K562 (cell line): Measurements from ENCODE around the gene ZC3H8. TPM values are rescaled to one million over a fixed set of nuclear protein-coding genes. Genes with fewer than 3 reads are reported as not detected.

ENCODE experiments used
- ATAC-seq: fragments of 200-7000 bp; cut with Tn5 transposase; 3 replicates; pipeline ENCODE4 v1.9.1; 2020; ENCODE audit warnings: moderate library complexity
- BruUV-seq: library from RNA; stranded (reverse); fragments of 400-500 nt; replicated peaks from 2 replicates; lab custom pipeline; 2021; lab: Mats Ljungman, UMichigan
- CTCF ChIA-PET: fragments of 300-600 bp; formaldehyde crosslinking; extraction: SDS; loops from one replicate; lab custom pipeline; 2021; ENCODE audit warnings: low intra/inter-chr PET ratio; lab: Yijun Ruan, JAX
- POLR2A ChIA-PET: fragments of 300-600, 350-650 bp; sonication (Branson Sonifier 250); formaldehyde crosslinking; extraction: SDS; loops from one replicate; lab custom pipeline; 2021; ENCODE audit warnings: antibody characterized with exemption, inconsistent platforms; lab: Yijun Ruan, JAX
- DNase-seq, 4 experiments: peaks; one replicate each; pipeline versions ENCODE4 v3.0.0 to v3.0.0-alpha.2; 2011 to 2018; ENCODE audit warnings: low spot score in 3 of 4, mixed read lengths in 3 of 4; ENCODE audit errors: extremely low read depth in 1 of 4
- FAIRE-seq: peaks from 2 replicates; lab custom pipeline; 2011; peaks lifted over from hg19 to GRCh38; lab: Jason Lieb, UNC
- H2AFZ ChIP-seq: 2 replicates; pipeline ENCODE4 v1.6.0; 2011; ENCODE audit warnings: low read depth, low read length, control low read depth, inconsistent platforms
- H3K27ac ChIP-seq: fragments of 200-600 bp; 3 replicates; pipeline ENCODE4 v1.8.0; 2011; ENCODE audit warnings: low read depth, mild to moderate bottlenecking, control low read depth, inconsistent platforms, low read length, moderate library complexity, mixed read lengths; ENCODE audit errors: extremely low read depth
- H3K27me3 ChIP-seq, 2 experiments: fragments of 300-600 bp in 1 of 2; 2 replicates in 1 of 2; 3 replicates in 1 of 2; pipeline versions ENCODE4 v1.6.0 to v1.8.0; 2011; ENCODE audit warnings: inconsistent platforms in 2 of 2, low read length in 2 of 2, mild to moderate bottlenecking in 1 of 2, mixed read lengths in 1 of 2, moderate library complexity in 1 of 2; ENCODE audit not compliant: control insufficient read depth in 2 of 2, insufficient read depth in 2 of 2
- H3K36me3 ChIP-seq: fragments of 300-600 bp; 3 replicates; pipeline ENCODE4 v1.8.0; 2011; ENCODE audit warnings: mild to moderate bottlenecking, low read length, inconsistent platforms; ENCODE audit not compliant: control insufficient read depth, insufficient read depth
- H3K4me1 ChIP-seq, 2 experiments: fragments of 200-600 bp in 1 of 2; replicated peaks in 1 of 2; 2 replicates in 1 of 2; 3 replicates in 1 of 2; pipeline versions ENCODE4 v1.5.1 to v1.8.0; 2011; ENCODE audit warnings: inconsistent platforms in 2 of 2, low read length in 2 of 2, mild to moderate bottlenecking in 1 of 2, mixed read lengths in 1 of 2, moderate library complexity in 1 of 2; ENCODE audit not compliant: control insufficient read depth in 2 of 2, insufficient read depth in 2 of 2
- H3K4me2 ChIP-seq: 2 replicates; pipeline ENCODE4 v1.6.1; 2011; ENCODE audit warnings: low read length, control low read depth, inconsistent platforms, mixed read lengths; ENCODE audit not compliant: insufficient read depth
- H3K4me3 ChIP-seq: fragments of 200-600 bp; sonication (generic), shearing (Covaris generic); 2 replicates; pipeline ENCODE4 v1.5.1; 2016; ENCODE audit warnings: control low read depth, inconsistent platforms
- H3K79me2 ChIP-seq: fragments of 200-600 bp; 3 replicates; pipeline ENCODE4 v1.8.0; 2011; ENCODE audit warnings: low read length, inconsistent platforms; ENCODE audit not compliant: control insufficient read depth, insufficient read depth
- H3K9ac ChIP-seq, 2 experiments: 2 replicates each; pipeline versions ENCODE4 v1.6.0 to v1.6.1; 2011; ENCODE audit warnings: low read depth in 2 of 2, low read length in 2 of 2, control low read depth in 1 of 2, inconsistent platforms in 1 of 2, mild to moderate bottlenecking in 1 of 2, mixed read lengths in 1 of 2; ENCODE audit not compliant: insufficient read depth in 1 of 2
- H3K9me1 ChIP-seq: one replicate; pipeline ENCODE4 v1.6.0; 2011; ENCODE audit warnings: inconsistent platforms, mild to moderate bottlenecking, low read length, moderate library complexity; ENCODE audit not compliant: control insufficient read depth, insufficient read depth
- H3K9me3 ChIP-seq: replicated peaks from 2 replicates; pipeline ENCODE4 v1.5.1; 2011; ENCODE audit warnings: low read depth, low read length, inconsistent platforms; ENCODE audit not compliant: control insufficient read depth, insufficient read depth
- H4K20me1 ChIP-seq: replicated peaks from 2 replicates; pipeline ENCODE4 v1.6.1; 2011; ENCODE audit warnings: low read length, inconsistent platforms, mixed read lengths; ENCODE audit not compliant: control insufficient read depth, insufficient read depth
- CEBPB ChIP-seq: fragments of 450-650 bp; IDR thresholded peaks from 2 replicates; pipeline ENCODE4 v1.6.1; 2016; ENCODE audit warnings: missing genetic modification characterization, missing compliant biosample characterization
- CEBPG ChIP-seq, 3 experiments: fragments of 200-800 bp in 1 of 3; sonication (Bioruptor generic) in 1 of 3; sonication (generic) in 1 of 3; formaldehyde crosslinking in 1 of 3; IDR thresholded peaks in 2 of 3; conservative IDR thresholded peaks in 1 of 3; 2 replicates each; pipeline versions ENCODE4 v1.6.1 to v1.8.0; 2016 to 2022; ENCODE audit warnings: missing compliant biosample characterization in 2 of 3, missing genetic modification characterization in 2 of 3, mild to moderate bottlenecking in 1 of 3, missing genetic modification reagents in 1 of 3
- ETS2 ChIP-seq: IDR thresholded peaks from 2 replicates; pipeline ENCODE4 v1.6.1; 2016; ENCODE audit warnings: borderline replicate concordance, missing genetic modification characterization, mild to moderate bottlenecking, moderate library complexity, missing compliant biosample characterization; ENCODE audit not compliant: poor library complexity, severe bottlenecking
- ETV5 ChIP-seq: sonication (generic); formaldehyde crosslinking; IDR thresholded peaks from 2 replicates; pipeline ENCODE4 v1.4.0; 2020; ENCODE audit warnings: low read depth, mild to moderate bottlenecking, missing genetic modification reagents
- PRMT5 ChIP-seq: sonication (generic); formaldehyde crosslinking; IDR thresholded peaks from 2 replicates; pipeline ENCODE4 v1.5.0; 2020; ENCODE audit warnings: missing genetic modification reagents
- STAT6 ChIP-seq: sonication (generic); formaldehyde crosslinking; IDR thresholded peaks from 2 replicates; pipeline ENCODE4 v1.8.1; 2023; ENCODE audit warnings: mild to moderate bottlenecking, missing genetic modification reagents
- ZFP91 ChIP-seq: sonication (generic); formaldehyde crosslinking; IDR thresholded peaks from 2 replicates; pipeline ENCODE4 v1.8.0; 2022; ENCODE audit warnings: mild to moderate bottlenecking, missing genetic modification reagents
- WGBS: fragments of 100-300 bp; shearing (Covaris generic); methylation state at CpG from one replicate; pipeline ENCODE4 v1.1.6; 2016; ENCODE audit warnings: low coverage, mixed read lengths; ENCODE audit not compliant: insufficient coverage; ENCODE audit errors: missing lambda C conversion rate; 5-methylcytosine and 5-hydroxymethylcytosine counted together
- in situ Hi-C: fragments of 300-500 bp; cut with MboI; formaldehyde crosslinking; loops from 4 replicates; pipeline ENCODE4 v1.15.0; 2018; ENCODE audit warnings: inconsistent platforms, mixed read lengths
- intact Hi-C: fragments of 100-400 bp; cut with micrococcal nuclease; formaldehyde crosslinking; loops from 2 replicates; pipeline ENCODE4 v1.14.2; 2022
- polyA plus RNA-seq, 8 experiments: library from polyadenylated mRNA; depleted of rRNA in 4 of 8; stranded (reverse) in 5 of 8; unstranded in 3 of 8; fragments of >200 nt; fragmentation: Nextera tagmentation in 2 of 8; fragmentation: Illumina TruSeq in 1 of 8; extraction: Ambion mirVana in 2 of 8; extraction: Trizol in 1 of 8; gene quantifications; 2 replicates each; pipeline versions ENCODE4 v1.2.1 to v1.2.3, GENCODE V29; 2011 to 2014; ENCODE audit warnings: inconsistent platforms in 1 of 8, missing spikeins in 1 of 8
- total RNA-seq, 7 experiments: library from RNA; depleted of rRNA in 6 of 7; stranded (reverse); fragments of >200 nt in 6 of 7; fragmentation: Illumina TruSeq in 2 of 7; extraction: Trizol in 2 of 7; gene quantifications; 2 replicates each; pipeline versions ENCODE4 v1.2.1 to v1.2.3, GENCODE V29; 2011 to 2021; ENCODE audit warnings: low replicate concordance in 1 of 7

ZC3H8 gene
- total and polyA plus RNA-seq, 9 of the 15 experiments (the other 6 are each of a cell fraction or from before 2014, with no cell fraction given), result 11.6 to 41.5 (median 27.5) TPM

GRCh38 chr2:112243233-112243632 lies 11.6 kb downstream of the ZC3H8 start:
- H3K79me2 ChIP-seq, result peaks cover 4% of the 10 kb centered on the region; the same call in 1 of the 3 replicates
- in situ Hi-C loops (loop anchor here (25.0 kb wide), 1 partner anchor 356 kb away; the partner anchor contains the start of genes ANAPC1 and MERTK), intact Hi-C loops (no loop called here)
- no peak overlapping the region for H3K9ac ChIP-seq
- H3K4me3 ChIP-seq, result no peak overlapping the region
- H3K27me3 ChIP-seq, result no peaks in the 10 kb centered on the region
- peaks cover 3 to 9% of the 10 kb centered on the region in 2 experiments; a peak in 3 of 5 replicates for H3K4me1 ChIP-seq
- 95% methylated on average over 4 of the region's 4 CpGs for WGBS
- ChIA-PET POLR2A (interaction anchor here (0.6 to 4.4 kb wide), 4 partner anchors 8 to 345 kb away, joined by 3 to 18 read pairs (median 3); partner anchors contain the start of gene ZC3H8), CTCF (no interaction called here)
- peaks cover 52% of the 10 kb centered on the region for H3K36me3 ChIP-seq
- H3K9me3 ChIP-seq, result no peaks in the 10 kb centered on the region
- no peak overlapping the region for H2AFZ ChIP-seq
- ATAC-seq (no peak), FAIRE-seq (no peak), DNase-seq (no peak)
- no peak for TF ChIP-seq ETS2 (tag)
- no peak for TF ChIP-seq CEBPG (CRISPR knock-in tag; IDR thresholded peaks at IDR 0.05)
- TF ChIP-seq CEBPG (tag; conservative IDR thresholded peaks at IDR 0.05 in 1 of 2, IDR thresholded peaks at IDR 0.05 in 1 of 2), result peak in 1 of 2 experiments; percentile 80; a peak in 2 of 4 replicates
- TF ChIP-seq CEBPB, result peak; percentile 54; the same call in 1 of the 2 replicates
- no peaks in the 10 kb centered on the region for H3K9me1 ChIP-seq
- no peaks in the 10 kb centered on the region for H4K20me1 ChIP-seq
- H3K27ac ChIP-seq, result no peak overlapping the region
- no TSS peak for BruUV-seq
- H3K4me2 ChIP-seq, result no peak overlapping the region

- FAIRE-seq, result no peak
- Histone ChIP-seq H2AFZ (no peak overlapping the region), H3K4me3 (no peak overlapping the region), H3K9me1 (no peaks in the 10 kb centered on the region), H3K4me2 (no peak overlapping the region), H3K79me2 (peaks cover 7% of the 10 kb centered on the region; the same call in 1 of the 3 replicates), H4K20me1 (no peaks in the 10 kb centered on the region), H3K36me3 (peaks cover 49% of the 10 kb centered on the region), H3K27ac (no peak overlapping the region), H3K9ac (no peak overlapping the region), H3K27me3 (no peaks in the 10 kb centered on the region), H3K9me3 (no peaks in the 10 kb centered on the region), H3K4me1 (peaks cover 3 to 13% of the 10 kb centered on the region in 2 experiments; a peak in 3 of 5 replicates)
- intact Hi-C loops (no loop called here), in situ Hi-C loops (loop anchor here (25.0 kb wide), 1 partner anchor 355 kb away; the partner anchor contains the start of genes ANAPC1 and MERTK)
- ATAC-seq, result no peak
- BruUV-seq, result no TSS peak
- WGBS, result 89% methylated on average over 3 of the region's 3 CpGs
- POLR2A ChIA-PET, result interaction anchor here (1.0 to 4.4 kb wide), 3 partner anchors 9 to 241 kb away, joined by 3 to 18 read pairs (median 3); partner anchors contain the start of gene ZC3H8
- no peak for DNase-seq
- CTCF ChIA-PET, result no interaction called here
- TF ChIP-seq ZFP91 (CRISPR knock-in tag) (no peak), PRMT5 (no peak), STAT6 (no peak), ETV5 (no peak)
Measured at GRCh38 chr2:112242384-112242783, 12.5 kb downstream of the ZC3H8 start.
